HG02885 (cell line): Measurements from ENCODE around the gene GTF2IRD2.
"Not testable (repeated sequence)": the region's sequence is repeated elsewhere in the genome, so short reads cannot be mapped to it uniquely, and the experiment has no call there.

Experiments
- ATAC-seq: cut with Tn5 transposase; IDR thresholded peaks from one replicate; pipeline ENCODE4 v1.9.1; 2021; ENCODE audit warnings: mild to moderate bottlenecking; ENCODE audit not compliant: unreplicated experiment, poor library complexity

The GTF2IRD2 gene

DNA sequence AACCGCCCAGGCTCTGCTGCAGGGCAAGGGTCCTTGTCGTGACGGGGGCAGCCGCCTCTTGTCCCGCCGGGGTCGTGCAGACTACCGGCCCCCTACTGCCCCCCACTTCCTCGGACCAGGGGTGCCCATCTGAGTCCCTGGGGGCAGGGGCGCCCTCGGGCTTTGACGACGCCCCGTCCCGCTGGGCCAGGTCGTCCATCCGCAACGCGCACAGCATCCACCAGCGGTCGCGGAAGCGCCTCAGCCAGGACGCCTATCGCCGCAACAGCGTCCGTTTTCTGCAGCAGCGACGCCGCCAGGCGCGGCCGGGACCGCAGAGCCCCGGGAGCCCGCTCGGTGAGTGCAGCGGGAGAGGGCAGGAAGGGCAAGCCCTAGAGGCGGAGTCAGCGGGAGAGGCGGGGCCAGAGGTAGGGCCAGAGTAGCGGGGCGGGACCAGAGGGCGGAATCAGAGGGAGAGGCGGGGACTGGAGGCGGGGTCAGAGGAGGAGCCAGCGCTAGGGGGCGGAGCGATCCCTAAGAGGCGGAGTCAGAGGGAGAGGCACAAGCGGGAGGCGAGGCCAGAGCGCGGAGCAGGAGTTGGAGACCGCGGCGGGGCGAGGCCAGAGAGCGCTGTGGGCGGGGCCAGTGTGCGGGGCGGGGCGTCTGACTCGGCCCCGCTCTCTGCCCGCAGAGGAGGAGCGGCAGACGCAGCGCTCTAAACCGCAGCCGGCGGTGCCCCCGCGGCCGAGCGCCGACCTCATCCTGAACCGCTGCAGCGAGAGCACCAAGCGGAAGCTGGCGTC is 62.8 kb downstream of the GTF2IRD2 start:
- peak; percentile 88 for ATAC-seq

DNA sequence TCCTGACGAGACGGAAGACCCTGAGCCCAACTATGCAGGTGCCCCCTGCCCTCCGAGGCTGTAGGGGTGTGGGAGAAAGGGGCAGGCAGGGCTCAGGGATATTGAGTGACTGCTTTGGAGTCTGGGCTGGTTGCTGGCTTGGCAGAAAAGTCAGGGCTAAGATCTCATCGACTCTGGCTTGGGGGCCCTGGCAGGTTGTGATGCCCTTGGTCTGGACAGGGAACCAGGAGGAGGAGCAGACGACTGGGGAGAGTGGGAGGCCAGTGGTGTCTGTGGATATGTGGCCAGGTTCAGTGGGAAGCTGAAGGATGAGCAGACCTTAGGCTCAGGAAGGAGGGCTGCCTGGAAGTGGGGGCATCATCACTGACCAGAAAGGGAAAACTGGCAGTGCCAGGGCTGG is 67.8 kb downstream of the GTF2IRD2 start:
- not testable (repeated sequence) for ATAC-seq

DNA sequence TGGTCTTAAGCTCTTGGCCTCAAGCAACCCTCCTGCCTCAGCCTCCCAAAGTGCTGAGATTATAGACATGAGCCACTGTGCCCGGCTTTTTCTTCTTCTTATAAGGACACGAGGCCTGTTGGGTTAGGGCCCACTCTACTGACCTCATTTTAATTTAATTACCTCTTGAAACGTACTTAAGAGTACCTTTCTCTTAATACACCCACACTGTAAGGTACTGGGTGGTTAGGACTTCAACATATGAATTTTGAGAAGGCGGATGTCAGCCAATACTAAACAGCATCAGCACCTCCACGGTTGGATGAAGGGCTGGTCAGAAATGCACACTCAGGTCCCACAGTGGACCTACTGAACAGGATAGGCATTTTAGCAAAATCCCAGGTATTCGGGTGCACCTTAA is 69.7 kb downstream of the GTF2IRD2 start:
- not testable (repeated sequence) for ATAC-seq

DNA sequence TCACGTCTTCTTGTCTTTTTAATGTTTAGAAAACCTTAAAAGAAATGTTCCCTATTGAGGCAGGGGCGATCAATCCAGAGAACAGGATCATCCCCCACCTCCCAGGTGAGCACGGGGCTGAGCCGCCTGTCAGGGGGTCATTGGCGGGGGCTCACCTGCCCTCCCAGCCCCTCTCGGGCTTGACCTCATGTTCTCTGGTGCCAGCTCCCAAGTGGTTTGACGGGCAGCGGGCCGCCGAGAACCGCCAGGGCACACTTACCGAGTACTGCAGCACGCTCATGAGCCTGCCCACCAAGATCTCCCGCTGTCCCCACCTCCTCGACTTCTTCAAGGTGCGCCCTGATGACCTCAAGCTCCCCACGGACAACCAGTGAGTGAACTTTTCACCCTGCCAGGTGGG is 72.4 kb downstream of the GTF2IRD2 start:
- not testable (repeated sequence) for ATAC-seq

DNA sequence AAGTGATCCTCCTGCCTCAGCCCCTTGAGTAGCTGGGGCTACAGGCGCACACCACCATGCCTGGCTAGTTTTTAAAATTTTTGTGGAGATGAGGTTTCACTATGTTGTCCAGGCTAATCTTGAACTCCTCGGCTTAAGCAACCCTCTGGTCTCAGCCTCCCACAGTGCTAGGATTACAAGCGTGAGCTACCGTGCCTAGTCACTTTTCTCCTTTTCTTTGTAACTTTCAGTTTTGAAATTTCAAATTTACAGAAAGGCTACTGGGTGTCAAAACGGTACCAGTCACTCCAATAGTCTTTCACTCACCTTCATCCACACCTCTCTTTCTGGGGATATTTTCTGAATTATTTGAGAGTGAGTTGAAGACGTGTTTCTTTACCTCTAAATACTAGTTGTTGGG is 76.3 kb downstream of the GTF2IRD2 start:
- ATAC-seq, result peak; percentile 46

DNA sequence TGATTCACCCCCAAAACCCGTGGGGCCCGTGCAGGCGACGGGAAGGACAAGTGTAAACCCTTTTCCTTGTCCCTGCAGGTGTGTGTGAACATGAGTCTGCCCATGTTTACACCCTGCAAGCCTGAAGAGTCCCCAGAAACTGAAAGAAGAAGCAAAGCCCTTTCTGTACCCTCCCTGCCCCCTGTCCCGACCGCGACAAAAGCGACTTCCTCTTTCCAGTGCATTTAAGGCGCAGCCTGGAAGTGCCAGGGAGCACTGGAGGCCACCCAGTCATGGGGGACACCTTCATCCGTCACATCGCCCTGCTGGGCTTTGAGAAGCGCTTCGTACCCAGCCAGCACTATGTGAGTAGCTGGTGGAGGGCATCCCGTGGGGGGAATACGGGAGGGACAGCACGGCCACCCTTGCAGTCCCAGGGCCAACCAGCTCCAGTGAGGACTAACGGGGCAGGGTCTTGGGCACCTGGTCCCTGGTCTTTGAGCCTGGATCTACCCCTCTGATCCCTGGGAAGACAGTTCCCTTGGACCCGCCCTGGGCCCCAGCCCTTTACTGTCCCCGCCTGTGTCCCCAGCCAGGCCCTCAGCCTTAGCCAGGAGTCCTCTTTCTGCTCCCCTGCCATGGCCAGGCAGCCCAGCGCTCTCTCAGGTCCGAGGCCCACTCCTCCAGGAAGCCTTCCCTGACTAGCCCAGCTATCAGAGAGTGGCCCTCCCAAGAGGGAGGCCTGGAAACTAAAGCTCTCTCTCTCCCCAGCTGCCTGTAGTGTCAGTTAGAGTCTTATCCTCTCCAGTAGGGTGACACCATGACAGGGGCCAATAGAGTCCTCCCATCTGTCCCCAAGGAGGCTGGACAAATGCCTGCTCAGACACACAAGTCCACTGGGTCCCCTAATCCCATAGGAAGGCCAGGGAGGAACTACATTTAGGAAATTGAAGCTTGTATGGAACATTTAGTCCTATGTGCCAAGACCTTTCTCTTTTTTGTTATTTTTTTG is 77.3 kb downstream of the GTF2IRD2 start, which contains the start of gene NCF1:
NCF1 (plus strand) TSS at position 252 of the 991 bp plus-strand sequence; CDS start at position 273, 21 bp downstream.
- ATAC-seq, result peak; percentile 77

DNA sequence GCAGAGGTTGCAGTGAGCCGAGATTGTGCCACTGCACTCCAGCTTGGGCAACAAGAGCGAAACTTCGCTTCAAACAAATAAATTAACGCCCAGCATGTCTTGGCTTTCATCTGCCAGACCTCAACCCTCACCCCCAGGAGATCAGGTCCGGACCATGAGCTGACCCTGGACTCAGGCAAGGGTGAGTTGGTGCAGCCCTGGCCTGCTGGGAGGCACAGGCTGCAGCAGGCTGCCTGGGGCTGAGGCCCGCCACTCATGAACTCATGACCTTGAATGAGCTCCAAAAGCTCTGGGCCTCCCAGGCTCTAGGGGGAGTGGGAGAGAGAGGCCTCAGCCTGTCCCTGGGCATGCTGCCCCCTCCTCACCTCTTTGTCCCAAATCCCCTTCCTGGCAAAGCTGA is 79.3 kb downstream of the GTF2IRD2 start:
- ATAC-seq, result not testable (repeated sequence)

DNA sequence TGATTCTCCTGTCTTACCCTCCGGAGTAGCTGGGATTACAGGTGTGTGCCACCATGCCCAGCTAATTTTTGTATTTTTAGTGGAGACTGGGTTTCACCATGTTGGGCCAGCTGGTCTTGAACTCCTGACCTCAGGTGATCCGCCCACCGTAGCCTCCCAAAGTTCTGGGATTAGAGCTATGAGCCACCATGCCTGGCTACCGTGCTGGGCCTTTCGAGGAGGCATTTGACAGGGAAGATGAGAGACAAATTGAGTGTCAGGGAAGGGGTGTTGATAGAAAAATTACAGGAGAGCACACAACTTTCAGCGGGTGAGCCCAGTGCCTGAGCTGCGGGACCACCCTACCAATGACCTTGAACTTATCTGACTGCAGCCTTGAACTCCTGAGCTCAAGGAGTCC is 81.3 kb downstream of the GTF2IRD2 start:
- not testable (repeated sequence) for ATAC-seq

DNA sequence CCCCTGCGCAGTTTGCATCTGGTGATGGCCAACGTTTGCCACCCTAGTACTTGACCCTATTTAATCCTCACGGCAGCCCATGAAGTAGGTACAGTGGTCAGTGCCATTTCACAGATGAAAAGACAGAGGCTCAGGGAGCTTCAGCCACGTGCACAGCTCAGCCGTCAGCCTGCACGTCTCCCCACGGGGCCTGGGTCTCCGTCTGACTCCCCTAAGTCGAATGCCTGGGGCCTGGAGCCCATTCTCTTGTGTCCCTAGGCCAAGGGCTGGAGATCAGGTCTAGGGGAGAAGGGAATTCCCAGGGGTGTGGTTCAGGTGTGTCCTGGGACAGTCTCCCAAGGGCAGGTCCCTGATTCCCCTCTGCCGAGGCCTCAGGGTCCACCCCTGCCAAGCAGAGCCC is 84.4 kb downstream of the GTF2IRD2 start:
- not testable (repeated sequence) for ATAC-seq

DNA sequence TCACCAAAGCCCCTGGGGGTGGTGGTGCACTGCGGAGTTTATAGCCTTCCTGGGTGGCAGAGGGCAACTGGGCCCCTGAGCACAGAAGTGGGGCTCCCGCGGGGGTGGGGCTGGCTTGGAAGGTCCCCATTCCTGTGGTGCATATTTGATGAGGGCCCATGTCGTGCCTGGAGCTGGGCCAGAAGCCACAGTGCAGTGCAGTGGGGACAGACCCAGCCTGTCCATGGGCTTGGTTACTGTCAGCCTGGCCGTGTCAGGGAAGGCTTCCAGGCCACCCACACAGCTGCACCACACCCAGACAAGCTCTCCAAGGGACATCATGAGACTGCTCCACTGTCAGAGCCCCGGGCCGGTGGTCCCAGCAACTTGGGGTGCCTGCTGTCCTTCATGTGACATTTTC is 84.9 kb downstream of the GTF2IRD2 start:
- peak; percentile 36 for ATAC-seq

DNA sequence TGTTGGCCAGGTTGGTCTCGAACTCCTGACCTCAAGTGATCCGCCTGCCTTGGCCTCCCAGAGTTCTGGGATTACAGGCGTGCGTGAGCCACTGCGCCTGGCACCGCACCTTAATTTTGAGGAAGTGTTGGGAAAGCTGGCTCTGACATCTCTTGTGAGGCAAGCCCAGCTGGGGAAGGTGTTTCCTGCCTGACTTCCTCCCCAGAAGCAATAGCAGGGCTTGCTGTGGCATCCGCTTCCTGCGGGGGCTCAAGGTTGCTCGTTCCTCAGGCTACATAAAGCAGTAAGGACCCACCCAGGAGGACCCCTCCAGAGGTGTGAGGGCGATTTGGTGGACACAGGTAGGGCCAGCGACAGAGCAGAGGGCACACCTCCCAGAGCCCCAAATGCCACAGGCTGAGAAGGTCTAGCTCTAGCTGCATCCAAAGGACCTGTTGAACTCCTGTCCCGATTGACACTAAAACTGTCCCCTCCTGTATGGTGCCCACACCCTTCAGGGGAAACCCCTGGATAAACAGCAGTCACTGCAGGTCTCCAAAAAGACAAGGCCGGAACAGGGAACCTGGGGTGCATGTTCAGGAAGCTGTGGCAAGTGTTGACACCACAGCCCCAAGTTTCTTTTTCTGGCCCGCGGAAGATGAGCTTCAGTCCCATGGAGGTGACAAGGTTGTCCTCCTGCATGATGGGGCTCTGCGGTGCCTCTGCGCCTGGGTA is 86.0 kb downstream of the GTF2IRD2 start:
- ATAC-seq, result peak; percentile 31

DNA sequence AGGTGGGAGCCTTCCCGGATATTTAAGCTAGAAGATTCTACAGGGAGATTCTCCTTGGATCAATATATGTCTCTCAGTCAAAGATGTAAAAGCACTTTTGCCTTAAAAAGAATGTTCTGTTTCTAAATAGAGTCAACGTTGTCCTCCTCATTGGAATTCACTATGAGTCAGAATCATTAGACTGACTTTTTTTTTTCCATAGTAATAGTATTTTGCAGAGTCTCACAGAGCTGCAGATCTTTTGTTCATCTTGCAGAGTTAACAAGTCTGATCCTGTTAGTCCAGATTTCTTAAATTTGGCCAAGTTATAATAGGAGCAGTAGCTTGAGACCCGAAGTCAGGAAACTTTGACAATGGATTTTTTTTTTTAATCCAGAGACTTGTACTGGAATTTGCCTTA is 92.4 kb downstream of the GTF2IRD2 start:
- ATAC-seq, result not testable (repeated sequence)

DNA sequence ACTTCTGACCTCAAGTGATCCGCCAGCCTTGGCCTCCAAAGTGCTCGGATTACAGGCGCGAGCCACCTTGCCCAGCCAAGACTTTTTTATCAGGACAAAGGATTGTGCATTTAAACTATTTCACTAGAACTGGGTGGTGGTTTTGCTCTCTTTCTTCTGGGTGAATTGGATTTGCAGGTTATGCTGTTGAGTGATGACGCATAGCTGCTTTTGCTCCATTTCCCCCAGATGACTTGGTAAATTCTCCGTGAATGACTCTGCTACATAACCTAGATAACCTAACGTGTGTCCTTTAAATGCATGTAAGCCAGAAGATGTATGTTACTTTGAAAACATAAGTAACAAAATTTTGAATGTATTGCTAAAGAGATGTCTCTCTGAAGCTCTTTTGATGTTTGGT is 93.1 kb downstream of the GTF2IRD2 start:
- ATAC-seq, result not testable (repeated sequence)

DNA sequence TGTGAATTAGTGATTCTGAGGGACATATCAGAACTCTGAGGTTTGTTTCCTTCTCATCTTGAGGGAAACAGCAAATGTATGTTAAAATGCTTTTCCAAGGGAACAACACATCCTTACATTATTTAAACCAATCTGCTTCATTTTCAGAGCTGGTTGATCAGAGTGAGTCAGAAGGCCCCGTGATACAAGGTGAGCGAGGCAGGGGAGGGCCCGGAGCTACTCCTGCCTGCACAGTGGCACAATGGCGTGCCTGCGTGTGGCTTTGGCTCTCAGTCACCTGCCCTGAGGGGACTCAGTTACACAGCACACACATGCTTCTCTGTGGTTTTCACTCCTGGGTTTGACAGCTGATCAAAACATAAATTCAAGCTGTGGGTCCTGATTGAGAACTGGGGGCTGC is 94.7 kb downstream of the GTF2IRD2 start:
- ATAC-seq, result not testable (repeated sequence)

DNA sequence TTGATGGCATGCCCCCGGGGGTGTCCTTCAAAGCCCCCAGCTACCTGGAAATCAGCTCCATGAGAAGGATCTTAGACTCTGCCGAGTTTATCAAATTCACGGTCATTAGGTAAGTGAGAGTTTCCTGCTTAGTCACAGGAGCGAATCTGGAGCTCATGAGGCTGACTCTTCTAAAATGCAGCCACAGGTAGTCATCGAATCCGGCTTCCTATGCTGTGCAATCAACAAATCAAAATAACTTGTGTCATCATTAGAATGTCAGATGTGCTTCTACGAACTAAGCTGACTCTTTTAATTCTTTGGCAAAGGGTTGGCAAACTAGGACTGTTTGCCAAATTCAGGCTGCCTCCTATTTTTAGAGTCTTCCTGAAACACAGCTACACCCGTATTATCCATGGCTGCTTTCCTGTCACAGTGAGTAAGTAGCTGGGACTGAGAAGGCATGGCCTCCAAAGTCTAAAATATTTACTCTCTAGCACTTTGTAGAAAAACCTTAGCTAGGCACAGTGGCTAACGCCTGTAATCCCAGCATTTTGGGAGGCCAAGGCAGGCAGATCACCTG is 97.4 kb downstream of the GTF2IRD2 start:
- not testable (repeated sequence) for ATAC-seq
